ENCODE measurements around the gene OGA.

The OGA gene

GRCh38 chr10:101749047-101750016, 68.9 kb downstream of the OGA start:
- DNase-seq = no peak

DNA sequence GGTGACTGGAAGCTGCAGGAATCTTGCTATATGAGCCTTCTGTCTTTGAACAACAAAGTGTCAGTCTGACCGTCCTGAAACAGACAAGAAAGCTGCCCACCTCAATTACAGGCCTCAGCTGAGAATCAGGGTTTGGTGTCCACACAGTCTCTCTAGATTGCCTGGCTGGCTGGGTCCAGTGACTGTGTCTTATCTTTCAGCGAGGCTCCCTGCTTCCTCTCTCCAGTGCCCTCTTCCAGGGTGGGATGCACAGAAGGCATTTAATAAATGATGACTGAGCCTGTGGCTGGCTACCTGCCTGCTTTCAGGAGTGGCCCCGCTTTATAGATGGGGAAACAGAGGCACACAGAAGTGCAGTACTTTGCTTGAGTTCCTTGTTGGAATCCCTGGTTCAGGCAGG, 69.7 kb downstream of the OGA start:
- no peak for DNase-seq

DNA sequence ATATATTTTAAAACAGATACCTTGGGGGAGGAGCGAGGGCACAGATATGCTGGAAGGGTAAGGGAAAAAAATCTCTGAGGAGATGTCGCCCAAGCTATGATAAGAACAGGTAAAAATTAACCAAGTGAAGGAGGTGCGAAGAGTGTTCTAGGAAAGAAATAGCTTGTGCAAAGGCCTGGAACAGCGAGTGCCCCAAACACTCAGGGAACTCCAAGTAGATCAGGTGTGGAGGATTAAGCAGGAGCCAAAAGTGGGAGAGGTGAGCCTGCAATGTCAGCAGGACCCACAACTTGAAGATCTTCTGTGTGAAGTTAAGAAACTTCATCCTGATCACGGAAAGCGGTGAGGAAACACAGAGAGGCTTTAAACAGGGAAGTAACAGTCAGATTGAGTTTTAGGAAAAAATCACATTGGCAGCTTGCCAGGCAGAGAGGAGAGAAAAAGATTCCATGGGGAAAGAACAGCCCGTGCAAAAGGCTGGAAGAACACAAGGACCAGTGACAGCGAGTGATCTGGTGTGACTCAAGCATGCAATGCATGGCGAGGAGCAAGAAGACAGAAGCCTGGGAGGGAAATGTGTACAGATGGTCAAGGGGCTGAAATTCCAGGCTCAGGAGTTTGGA, 73.1 kb downstream of the OGA start:
- DNase-seq = no peak

DNA sequence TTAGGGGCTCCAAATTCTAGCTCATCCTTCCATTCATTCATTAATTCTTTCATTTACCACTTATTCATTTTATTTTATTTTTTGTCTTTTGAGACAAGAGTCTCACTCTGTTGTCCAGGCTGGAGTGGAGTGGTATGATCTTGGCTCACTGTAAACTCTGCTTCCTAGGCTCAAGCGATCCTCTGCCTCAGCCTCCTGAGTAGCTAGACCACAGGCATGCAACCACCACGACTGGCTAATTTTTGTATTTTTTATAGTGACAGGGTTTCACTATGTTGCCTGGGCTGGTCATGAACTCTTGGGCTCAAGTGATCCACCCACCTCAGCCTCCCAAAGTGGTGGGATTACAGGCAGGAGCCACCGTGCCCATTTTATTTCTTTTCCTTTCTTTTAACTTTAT, 74.0 kb downstream of the OGA start:
- no peak for DNase-seq

DNA sequence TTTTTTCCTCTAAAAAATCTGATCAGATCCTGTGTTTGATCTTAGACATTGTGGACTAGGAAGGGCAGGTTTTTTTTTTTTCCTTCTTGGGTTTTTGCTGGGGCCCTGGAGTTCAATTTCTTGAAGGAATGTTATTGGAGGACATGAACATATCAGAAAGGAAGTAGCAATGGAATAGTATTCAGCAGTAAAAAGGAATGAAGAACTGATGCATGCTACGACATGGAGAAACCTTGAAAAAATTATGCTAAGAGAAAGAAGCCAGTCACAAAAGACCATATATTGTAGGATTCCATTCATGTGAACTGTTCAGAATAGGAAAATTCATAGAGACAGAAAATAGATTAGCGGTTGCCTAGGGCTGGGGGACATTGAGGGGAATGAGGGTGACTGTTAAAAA, 76.3 kb downstream of the OGA start:
- DNase-seq = no peak

GRCh38 chr10:101736666-101737065, 81.6 kb downstream of the OGA start:
- no peak for DNase-seq

Measured in DMS53 (cell line).